Embryonic facial prominence (tissue), 1 donor: ENCODE data around the gene IGFALS.

Source experiments
- DNase-seq: peaks from one replicate; pipeline ENCODE4 v3.0.0-alpha.2; 2016; ENCODE audit errors: extremely low spot score

The IGFALS gene

GRCh38 chr16:1744338-1744840, 49.1 kb downstream of the IGFALS start:
- no peak for DNase-seq

- DNase-seq: no peak
Measured at GRCh38 chr16:1743376-1744337, 49.8 kb downstream of the IGFALS start.

GRCh38 chr16:1741553-1742165, 51.8 kb downstream of the IGFALS start:
- no peak for DNase-seq

GRCh38 chr16:1740781-1741490, 52.6 kb downstream of the IGFALS start:
- DNase-seq: no peak
